Erythroblast (primary cell): ENCODE data around the gene ERMARD.
A peak's percentile ranks its signal among the peaks of the same experiment; 100 is the strongest.

ENCODE experiments used
- DNase-seq, 2 experiments: peaks; one replicate each; lab custom pipeline; 2025; lab: John Stamatoyannopoulos, UW
- GATA1 ChIP-seq: IDR thresholded peaks from 2 replicates; pipeline ENCODE4 v1.6.1; 2011; ENCODE audit warnings: low read depth, mild to moderate bottlenecking, control low read depth, low read length, moderate library complexity
- POLR2A ChIP-seq: IDR thresholded peaks from 2 replicates; pipeline ENCODE4 v1.6.1; 2011; ENCODE audit warnings: mild to moderate bottlenecking, low read length

ERMARD gene

GRCh38 chr6:169723991-169724493 is 27.4 kb upstream of the ERMARD start:
- TF ChIP-seq POLR2A (no peak), GATA1 (no peak)
- DNase-seq = peak; percentile 72 to 82

GRCh38 chr6:169724494-169725124 is 26.8 kb upstream of the ERMARD start, which contains the start of gene PHF10:
Gene PHF10, minus strand, starts transcription at chr6:169724500. Its CDS starts 569 bp downstream, at chr6:169723931.
- TF ChIP-seq POLR2A = no peak
- TF ChIP-seq GATA1 = no peak
- peak; percentile 77 to 80 for DNase-seq

GRCh38 chr6:169725125-169726048 is 26.0 kb upstream of the ERMARD start:
- TF ChIP-seq POLR2A = no peak
- TF ChIP-seq GATA1 = no peak
- DNase-seq = peak; percentile 69 to 71

- no peak for DNase-seq
- TF ChIP-seq GATA1 (no peak), POLR2A (no peak)
Observed at GRCh38 chr6:169726049-169726400, 25.4 kb upstream of the ERMARD start.

GRCh38 chr6:169726963-169727362 is 24.5 kb upstream of the ERMARD start:
- DNase-seq = no peak
- TF ChIP-seq POLR2A (no peak), GATA1 (no peak)

- DNase-seq = no peak
- TF ChIP-seq POLR2A (no peak), GATA1 (no peak)
Observed at GRCh38 chr6:169729961-169730360, 21.5 kb upstream of the ERMARD start.

- TF ChIP-seq POLR2A = no peak
- no peak for TF ChIP-seq GATA1
Observed at GRCh38 chr6:169738204-169738975, 13.0 kb upstream of the ERMARD start.

GRCh38 chr6:169738976-169739529 is 12.4 kb upstream of the ERMARD start:
- TF ChIP-seq POLR2A (no peak), GATA1 (no peak)
- DNase-seq = no peak

More at GRCh38 chr6:169738204-169738975, 13.0 kb upstream of the ERMARD start:
- DNase-seq = no peak

DNA sequence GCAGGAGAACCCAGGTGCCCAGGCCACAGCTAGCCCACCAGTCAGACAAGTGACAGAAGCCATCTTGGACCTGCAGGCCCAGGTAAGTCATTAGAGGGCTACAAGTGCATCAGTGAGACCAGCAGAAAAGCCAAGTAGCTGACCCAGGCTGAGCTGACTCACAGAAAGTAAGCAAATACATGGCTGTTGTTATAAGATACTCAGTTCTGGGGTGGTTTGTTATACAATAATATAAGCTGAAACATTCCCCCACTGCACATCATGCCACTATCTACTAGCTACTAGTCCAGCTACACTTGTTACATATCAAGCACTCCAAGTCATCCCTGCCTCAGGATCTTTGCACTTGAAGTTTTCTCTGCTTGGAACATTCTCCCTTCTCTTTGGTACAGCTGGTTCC is 10.1 kb upstream of the ERMARD start:
- DNase-seq = no peak
- TF ChIP-seq POLR2A (no peak), GATA1 (no peak)

DNA sequence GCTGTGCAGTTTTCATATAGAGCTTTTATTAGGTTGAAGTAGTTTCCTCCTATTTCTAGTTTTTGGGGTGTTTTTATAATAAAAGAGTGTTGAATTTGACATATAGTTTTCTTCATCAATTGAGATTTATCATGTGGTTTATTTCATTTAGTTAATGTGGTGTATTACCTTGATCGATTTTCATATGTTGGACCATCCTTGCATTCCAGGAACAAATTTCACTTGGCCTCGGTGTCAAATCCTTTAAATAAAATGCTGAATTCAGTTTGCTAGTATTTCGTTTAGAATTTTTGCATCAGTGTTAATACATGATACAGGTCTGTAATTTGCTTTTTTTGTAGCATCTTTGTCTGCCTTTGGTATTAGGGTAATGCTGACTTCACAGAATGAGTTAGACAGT is 6.0 kb upstream of the ERMARD start:
- DNase-seq = no peak
- no peak for TF ChIP-seq POLR2A
- no peak for TF ChIP-seq GATA1

DNA sequence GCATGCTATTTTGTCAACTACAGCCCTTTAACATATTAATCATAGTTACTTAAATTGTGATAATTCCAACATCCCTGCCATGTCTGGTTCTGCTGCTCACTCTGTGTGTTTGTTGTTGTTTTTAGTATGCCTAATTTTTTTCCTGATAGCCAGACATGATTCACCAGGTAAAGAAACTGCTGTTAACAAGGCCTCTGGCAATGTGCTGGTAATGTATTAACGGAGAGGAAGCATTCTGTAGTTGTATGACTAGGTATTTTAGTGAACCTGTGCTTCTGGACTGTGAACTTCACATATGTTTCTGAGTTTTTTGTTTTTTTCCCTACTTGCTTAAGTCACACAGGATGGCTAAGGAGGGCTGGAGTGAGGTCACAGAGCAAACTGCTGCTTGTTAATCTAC is 4.9 kb upstream of the ERMARD start:
- TF ChIP-seq POLR2A (no peak), GATA1 (no peak)
- no peak for DNase-seq

- DNase-seq = no peak
Observed at GRCh38 chr6:169752074-169752623, 727 bp downstream of the ERMARD start.

DNA sequence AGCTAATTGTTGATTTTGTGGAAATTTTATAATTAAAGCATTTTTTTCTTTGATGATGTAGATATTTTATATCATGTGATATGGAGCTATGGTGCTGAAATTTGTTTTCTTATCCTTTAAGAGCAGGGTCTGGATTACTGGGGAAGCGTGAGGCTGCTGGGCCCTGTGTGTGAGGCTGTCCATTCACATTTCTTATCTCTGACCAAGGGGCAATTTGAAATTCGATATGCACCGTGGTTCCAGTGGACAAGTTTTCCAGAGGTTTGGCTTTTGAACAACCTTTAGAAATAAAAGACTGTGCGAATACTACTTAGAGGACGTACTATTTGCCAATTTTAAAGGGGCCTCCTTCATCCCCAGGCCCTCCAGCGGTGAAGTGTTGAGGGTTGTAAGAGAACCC is 3.7 kb downstream of the ERMARD start:
- DNase-seq = no peak
- TF ChIP-seq GATA1 = no peak
- TF ChIP-seq POLR2A = no peak

More at GRCh38 chr6:169752074-169752623, 727 bp downstream of the ERMARD start:
- TF ChIP-seq GATA1 = no peak
- no peak for TF ChIP-seq POLR2A

DNA sequence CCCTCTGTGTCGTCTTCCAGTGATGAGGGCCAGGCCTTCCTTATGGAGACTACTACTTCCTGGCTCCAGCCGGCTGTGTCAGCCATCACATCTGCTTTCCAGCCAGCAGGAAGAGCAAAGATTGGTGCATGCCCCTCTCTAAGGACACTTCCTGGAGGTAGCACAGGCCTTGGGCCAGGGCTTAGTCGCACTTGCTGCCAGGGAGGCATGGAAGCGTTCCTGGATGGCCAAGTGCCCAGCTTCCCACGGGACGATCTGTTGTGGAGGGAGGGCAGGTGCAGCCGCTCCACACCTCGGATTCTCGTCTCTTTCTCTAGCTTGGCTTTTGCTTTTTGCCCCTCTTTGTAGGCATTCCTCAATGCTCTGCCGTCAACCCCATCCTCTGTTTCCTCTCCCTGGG is 11.9 kb downstream of the ERMARD start:
- no peak for TF ChIP-seq POLR2A
- DNase-seq = no peak
